ENCODE measurements around the gene THBS4.
"Not testable (repeated sequence)": the region's sequence is repeated elsewhere in the genome, so short reads cannot be mapped to it uniquely, and the experiment has no call there.

The THBS4 gene

GRCh38 chr5:80090884-80091166 lies 55.7 kb downstream of the THBS4 start:
- no peaks in the 10 kb centered on the region for H3K27me3 ChIP-seq (replicated peaks; ENCODE audit: insufficient read depth, low read length)
- no peaks in the 10 kb centered on the region for H3K79me2 ChIP-seq (ENCODE audit: low read length)
- no peaks in the 10 kb centered on the region for H3K4me1 ChIP-seq (ENCODE audit: low read length)
- no peak for DNase-seq
- H3K4me3 ChIP-seq (ENCODE audit: low read length) = no peak overlapping the region
- H4K20me1 ChIP-seq (ENCODE audit: insufficient read depth, low read length) = no peaks in the 10 kb centered on the region
- no peak overlapping the region for H2AFZ ChIP-seq (ENCODE audit: low read length)
- H3K9me3 ChIP-seq (replicated peaks; ENCODE audit: insufficient read depth, low read length) = no peaks in the 10 kb centered on the region
- no peaks in the 10 kb centered on the region for H3F3A ChIP-seq (ENCODE audit: insufficient read depth, low read length)
- TF ChIP-seq EZH2phosphoT487 (IDR thresholded peaks at IDR 0.05; ENCODE audit: low read length) (no peak), CTCF (IDR thresholded peaks at IDR 0.05; ENCODE audit: low read length) (no peak), EZH2 (optimal IDR thresholded peaks at IDR 0.05; ENCODE audit: low read depth, low read length) (no peak)
- no peaks in the 10 kb centered on the region for H3K36me3 ChIP-seq (replicated peaks; ENCODE audit: insufficient read depth, low read length)
- no peak overlapping the region for H3K9ac ChIP-seq (ENCODE audit: low read length)
- no peak overlapping the region for H3K4me2 ChIP-seq (ENCODE audit: low read depth, low read length)
- H3K9me2 ChIP-seq (replicated peaks; ENCODE audit: insufficient read depth, low read length) = no peaks in the 10 kb centered on the region
- H3K27ac ChIP-seq (ENCODE audit: low read length) = no peak overlapping the region

GRCh38 chr5:80091792-80092192 lies 56.6 kb downstream of the THBS4 start:
- H3K79me2 ChIP-seq (ENCODE audit: low read length); H3K9me3 ChIP-seq (replicated peaks; ENCODE audit: insufficient read depth, low read length); H3K4me2 ChIP-seq (ENCODE audit: low read depth, low read length); H3K9me2 ChIP-seq (replicated peaks; ENCODE audit: insufficient read depth, low read length); H3F3A ChIP-seq (ENCODE audit: insufficient read depth, low read length); H3K27ac ChIP-seq (ENCODE audit: low read length); H3K27me3 ChIP-seq (replicated peaks; ENCODE audit: insufficient read depth, low read length); H3K4me1 ChIP-seq (ENCODE audit: low read length); H3K9ac ChIP-seq (ENCODE audit: low read length); H3K4me3 ChIP-seq (ENCODE audit: low read length); H2AFZ ChIP-seq (ENCODE audit: low read length); H3K36me3 ChIP-seq (replicated peaks; ENCODE audit: insufficient read depth, low read length); H4K20me1 ChIP-seq (ENCODE audit: insufficient read depth, low read length): not testable (repeated sequence)
- TF ChIP-seq CTCF (IDR thresholded peaks at IDR 0.05; ENCODE audit: low read length) = peak; percentile 61
- DNase-seq = peak; percentile 67

GRCh38 chr5:80092486-80093107 lies 57.4 kb downstream of the THBS4 start:
- Histone ChIP-seq H3K4me2 (ENCODE audit: low read depth, low read length) (no peak overlapping the region), H4K20me1 (ENCODE audit: insufficient read depth, low read length) (no peaks in the 10 kb centered on the region), H2AFZ (ENCODE audit: low read length) (no peak overlapping the region), H3K9me2 (replicated peaks; ENCODE audit: insufficient read depth, low read length) (no peaks in the 10 kb centered on the region), H3K27ac (ENCODE audit: low read length) (no peak overlapping the region), H3F3A (ENCODE audit: insufficient read depth, low read length) (no peaks in the 10 kb centered on the region), H3K9ac (ENCODE audit: low read length) (no peak overlapping the region), H3K36me3 (replicated peaks; ENCODE audit: insufficient read depth, low read length) (no peaks in the 10 kb centered on the region), H3K4me3 (ENCODE audit: low read length) (no peak overlapping the region), H3K9me3 (replicated peaks; ENCODE audit: insufficient read depth, low read length) (no peaks in the 10 kb centered on the region), H3K27me3 (replicated peaks; ENCODE audit: insufficient read depth, low read length) (no peaks in the 10 kb centered on the region), H3K79me2 (ENCODE audit: low read length) (no peaks in the 10 kb centered on the region), H3K4me1 (ENCODE audit: low read length) (no peaks in the 10 kb centered on the region)
- no peak for DNase-seq
- no peak for TF ChIP-seq CTCF (IDR thresholded peaks at IDR 0.05; ENCODE audit: low read length)
- no peak for TF ChIP-seq EZH2 (optimal IDR thresholded peaks at IDR 0.05; ENCODE audit: low read depth, low read length)
- TF ChIP-seq EZH2phosphoT487 (IDR thresholded peaks at IDR 0.05; ENCODE audit: low read length) = no peak
